Astrocyte (in vitro differentiated cells and primary cell): ENCODE results near the gene ETV6.

ENCODE experiments used
- CTCF ChIP-seq: IDR thresholded peaks from 2 replicates; pipeline ENCODE4 v1.5.1; 2011; ENCODE audit warnings: low read depth, mild to moderate bottlenecking, inconsistent platforms, low read length, moderate library complexity; ENCODE audit not compliant: insufficient read depth
- EZH2 ChIP-seq: IDR thresholded peaks from 2 replicates; pipeline ENCODE4 v1.6.1; 2012; ENCODE audit warnings: mild to moderate bottlenecking, low read length, inconsistent platforms; ENCODE audit not compliant: insufficient read depth

GRCh38 chr12:11811008-11811407 is 161.5 kb downstream of the ETV6 start:
- TF ChIP-seq EZH2 = no peak
- no peak for TF ChIP-seq CTCF
